HG02571 (cell line): Measurements from ENCODE around the gene NECAP2.
"Not testable (repeated sequence)": the region's sequence is repeated elsewhere in the genome, so short reads cannot be mapped to it uniquely, and the experiment has no call there.

Source experiments
- ATAC-seq: cut with Tn5 transposase; IDR thresholded peaks from one replicate; pipeline ENCODE4 v1.9.1; 2021; ENCODE audit warnings: mild to moderate bottlenecking, moderate library complexity; ENCODE audit not compliant: unreplicated experiment

The NECAP2 gene

GRCh38 chr1:16492937-16493336, 52.4 kb downstream of the NECAP2 start:
- not testable (repeated sequence) for ATAC-seq

GRCh38 chr1:16493731-16494130, 53.2 kb downstream of the NECAP2 start:
- ATAC-seq, result not testable (repeated sequence)

DNA sequence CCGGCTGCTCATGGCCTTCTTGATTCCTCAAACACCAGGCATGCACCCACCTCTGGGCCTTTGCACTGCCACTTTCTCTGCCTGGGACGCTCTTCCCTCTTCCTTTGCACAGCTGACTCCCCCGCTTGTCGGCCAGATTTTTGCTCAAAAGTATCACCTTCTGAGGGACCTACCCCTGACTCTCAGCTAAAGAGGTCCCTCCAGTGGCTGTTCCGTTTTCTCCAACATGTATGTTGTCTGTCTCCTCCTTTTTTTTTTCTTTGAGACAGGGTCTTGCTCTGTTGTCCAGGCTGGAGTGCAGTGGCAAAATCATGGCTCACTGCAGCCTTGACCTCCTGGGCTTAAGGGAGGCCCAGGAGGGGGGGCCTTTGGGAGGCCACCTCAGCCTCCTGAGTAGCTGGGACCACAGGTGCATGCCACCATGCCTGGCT, 57.0 kb downstream of the NECAP2 start:
- ATAC-seq, result not testable (repeated sequence)

- ATAC-seq, result not testable (repeated sequence)
Measured at GRCh38 chr1:16498047-16498446, 57.5 kb downstream of the NECAP2 start.

GRCh38 chr1:16498573-16499413, 58.3 kb downstream of the NECAP2 start:
- ATAC-seq, result peak; percentile 75

DNA sequence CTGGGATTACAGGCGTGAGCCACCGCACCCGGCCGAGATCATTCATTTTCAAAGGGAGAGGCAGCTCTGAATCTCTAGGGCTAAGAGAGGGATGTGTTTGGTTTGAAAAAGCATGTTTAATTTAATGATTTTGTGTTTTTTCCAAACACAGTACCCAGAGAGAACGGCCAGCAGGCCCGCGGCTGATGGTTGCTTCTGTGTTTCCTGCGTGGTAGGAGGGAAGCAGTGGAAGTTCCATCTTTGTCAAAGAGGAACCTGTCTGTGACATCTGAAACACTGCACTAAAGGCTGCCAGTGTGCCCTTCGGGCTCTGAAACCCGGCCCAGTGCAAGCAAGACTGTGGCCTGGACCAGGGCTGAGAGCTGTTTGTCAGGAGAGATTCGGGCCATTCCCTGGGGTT, 59.9 kb downstream of the NECAP2 start:
- not testable (repeated sequence) for ATAC-seq

DNA sequence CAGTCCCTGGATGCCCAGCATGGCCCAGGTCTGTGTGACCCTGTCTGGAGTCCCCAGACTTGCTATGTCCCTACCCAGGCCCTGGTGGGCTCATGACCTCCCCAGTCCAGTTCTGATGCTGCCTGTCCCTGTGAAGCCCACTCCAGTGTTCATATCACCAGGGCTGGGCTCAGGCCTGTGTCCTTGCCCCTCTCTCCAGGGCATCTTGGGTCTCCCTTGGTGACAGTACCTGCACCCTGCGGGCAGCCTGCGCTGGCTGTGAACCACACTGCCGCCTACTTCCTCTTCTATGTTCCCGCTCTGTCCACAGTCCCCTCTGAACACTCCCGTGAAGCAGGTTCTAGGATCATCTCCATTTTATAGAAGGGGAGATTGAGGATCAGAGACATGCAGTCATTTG, 60.5 kb downstream of the NECAP2 start:
- ATAC-seq, result not testable (repeated sequence)

DNA sequence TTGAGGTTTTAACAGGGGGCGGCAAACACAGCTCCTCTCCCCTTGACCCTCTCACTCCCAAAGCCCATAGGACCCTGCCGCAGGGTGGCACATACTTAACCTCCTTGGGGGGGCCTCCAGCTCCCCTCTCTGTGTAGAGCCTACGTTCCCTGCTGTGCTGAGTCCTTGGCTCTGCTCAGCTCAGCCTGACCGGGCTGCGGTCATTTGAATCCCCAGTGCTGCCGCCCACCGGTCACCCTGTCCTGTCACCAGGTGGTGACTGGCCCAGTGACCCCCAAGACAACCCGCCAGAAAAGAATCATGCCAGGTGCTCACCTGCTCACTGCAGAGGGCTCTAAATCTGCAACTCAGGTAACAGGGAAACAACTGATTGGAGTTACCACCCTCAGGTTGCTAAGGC, 60.9 kb downstream of the NECAP2 start:
- ATAC-seq, result not testable (repeated sequence)

- ATAC-seq, result no peak
Measured at GRCh38 chr1:16503494-16503893, 63.0 kb downstream of the NECAP2 start.

GRCh38 chr1:16505870-16506269, 65.3 kb downstream of the NECAP2 start:
- ATAC-seq, result not testable (repeated sequence)

DNA sequence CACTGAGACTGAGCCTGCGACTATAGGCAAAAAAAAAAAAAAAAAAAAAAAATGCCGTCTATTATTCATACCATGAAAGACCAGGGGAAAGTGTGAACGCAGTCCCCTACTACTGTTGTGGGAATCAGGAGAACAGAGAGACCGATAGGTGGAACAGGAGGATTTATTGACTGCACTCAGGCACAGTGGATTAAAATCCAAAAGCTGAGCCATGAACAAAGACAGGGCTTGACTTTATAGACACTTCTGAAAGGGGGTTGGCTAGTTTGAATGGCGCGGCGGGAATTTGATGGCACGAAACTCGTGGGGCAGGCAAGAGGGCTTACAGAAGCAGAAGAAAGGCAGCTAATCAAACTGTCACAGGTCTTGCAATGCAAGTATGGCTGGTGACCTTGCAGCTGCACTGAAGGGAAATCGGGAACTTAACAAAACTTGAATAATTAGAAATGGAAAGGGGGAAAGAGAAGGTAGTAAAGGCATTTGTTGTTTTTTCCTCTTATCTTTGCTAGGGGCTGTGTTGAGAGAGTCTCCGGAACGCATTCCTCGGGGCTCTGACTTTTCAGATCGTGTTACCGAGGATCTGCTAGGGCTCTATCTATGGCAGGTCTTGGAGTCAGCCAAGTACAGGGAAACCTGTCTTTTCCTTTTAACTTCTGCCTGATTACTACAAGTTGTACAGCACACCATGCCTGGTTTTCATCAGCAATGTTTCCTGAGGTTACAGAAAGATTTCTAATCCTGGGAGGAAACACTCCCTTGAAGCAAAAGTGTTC, 66.0 kb downstream of the NECAP2 start:
- ATAC-seq, result not testable (repeated sequence)

- ATAC-seq, result not testable (repeated sequence)
Measured at GRCh38 chr1:16508861-16509445, 68.4 kb downstream of the NECAP2 start.
